Erythroblast (primary cell): ENCODE measurements around the gene FOXD3.

Experiments
- GATA1 ChIP-seq: IDR thresholded peaks from 2 replicates; pipeline ENCODE4 v1.6.1; 2011; ENCODE audit warnings: low read depth, mild to moderate bottlenecking, control low read depth, low read length, moderate library complexity
- POLR2A ChIP-seq: IDR thresholded peaks from 2 replicates; pipeline ENCODE4 v1.6.1; 2011; ENCODE audit warnings: mild to moderate bottlenecking, low read length

DNA sequence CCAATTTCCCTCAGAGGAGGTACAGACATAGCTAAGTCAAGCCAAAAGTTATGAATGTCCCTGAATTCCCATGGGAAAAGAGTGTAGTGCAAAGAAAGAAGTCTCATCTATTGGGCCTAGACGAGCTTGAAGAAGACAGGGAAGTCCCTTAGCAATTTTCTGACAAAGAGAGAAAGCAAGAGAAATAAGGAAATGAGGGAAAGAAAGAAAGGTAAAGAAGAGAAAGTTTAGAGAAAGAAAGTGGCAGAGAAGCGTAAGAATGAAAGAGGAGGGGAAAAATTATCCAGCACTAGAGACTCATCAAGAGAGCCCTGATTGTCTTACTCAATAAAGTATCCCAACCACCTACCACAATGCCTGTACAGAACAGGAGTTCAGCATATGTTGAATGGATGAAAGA, 40.6 kb upstream of the FOXD3 start:
- no peak for TF ChIP-seq POLR2A
- TF ChIP-seq GATA1 = no peak
